Measurements from ENCODE around the gene B9D2. TPM values are rescaled to one million over a fixed set of nuclear protein-coding genes. Genes with fewer than 3 reads are reported as not detected.
"Not testable (repeated sequence)": the region's sequence is repeated elsewhere in the genome, so short reads cannot be mapped to it uniquely, and the experiment has no call there.

B9D2 gene
- total RNA-seq, 1 donor from 2014 or later: 4.6 TPM

GRCh38 chr19:41371541-41371940 is 7.6 kb upstream of the B9D2 start:
- H3K36me3 Mint-ChIP-seq (ENCODE audit: unreplicated experiment): no peaks in the 10 kb centered on the region
- no peak for DNase-seq (ENCODE audit: extremely low spot score, unreplicated experiment)
- no peaks in the 10 kb centered on the region for H3K27me3 Mint-ChIP-seq (ENCODE audit: unreplicated experiment)
- no peak overlapping the region for H3K27ac Mint-ChIP-seq (ENCODE audit: unreplicated experiment)
- TF ChIP-seq CTCF (IDR thresholded peaks at IDR 0.05): no peak
- peaks cover 23% of the 10 kb centered on the region for H3K4me1 Mint-ChIP-seq (ENCODE audit: unreplicated experiment)
- H3K9me3 Mint-ChIP-seq (ENCODE audit: unreplicated experiment): no peaks in the 10 kb centered on the region
- H3K4me3 Mint-ChIP-seq (ENCODE audit: unreplicated experiment): no peak overlapping the region

- not testable (repeated sequence) for DNase-seq (ENCODE audit: extremely low spot score, unreplicated experiment); H3K36me3 Mint-ChIP-seq (ENCODE audit: unreplicated experiment); H3K27ac Mint-ChIP-seq (ENCODE audit: unreplicated experiment); H3K27me3 Mint-ChIP-seq (ENCODE audit: unreplicated experiment); H3K4me3 Mint-ChIP-seq (ENCODE audit: unreplicated experiment); H3K9me3 Mint-ChIP-seq (ENCODE audit: unreplicated experiment)
- H3K4me1 Mint-ChIP-seq (ENCODE audit: unreplicated experiment): peaks cover 23% of the 10 kb centered on the region
These were observed 7.2 kb upstream of the B9D2 start for GRCh38 chr19:41371119-41371518.

- no peak for TF ChIP-seq CTCF (IDR thresholded peaks at IDR 0.05)
- H3K27ac Mint-ChIP-seq (ENCODE audit: unreplicated experiment): no peak overlapping the region
- no peaks in the 10 kb centered on the region for H3K9me3 Mint-ChIP-seq (ENCODE audit: unreplicated experiment)
- peaks cover 22% of the 10 kb centered on the region for H3K4me1 Mint-ChIP-seq (ENCODE audit: unreplicated experiment)
- H3K4me3 Mint-ChIP-seq (ENCODE audit: unreplicated experiment): no peak overlapping the region
- no peaks in the 10 kb centered on the region for H3K36me3 Mint-ChIP-seq (ENCODE audit: unreplicated experiment)
- DNase-seq (ENCODE audit: extremely low spot score, unreplicated experiment): no peak
- H3K27me3 Mint-ChIP-seq (ENCODE audit: unreplicated experiment): no peaks in the 10 kb centered on the region
These were observed 5.8 kb upstream of the B9D2 start for GRCh38 chr19:41369769-41370168.

- Mint-ChIP-seq H3K36me3 (ENCODE audit: unreplicated experiment) (no peaks in the 10 kb centered on the region), H3K9me3 (ENCODE audit: unreplicated experiment) (no peaks in the 10 kb centered on the region), H3K4me1 (ENCODE audit: unreplicated experiment) (peaks cover 26% of the 10 kb centered on the region), H3K4me3 (ENCODE audit: unreplicated experiment) (no peak overlapping the region), H3K27me3 (ENCODE audit: unreplicated experiment) (no peaks in the 10 kb centered on the region), H3K27ac (ENCODE audit: unreplicated experiment) (peak overlapping the region; percentile 73)
- DNase-seq (ENCODE audit: extremely low spot score, unreplicated experiment): no peak
- TF ChIP-seq CTCF (IDR thresholded peaks at IDR 0.05): no peak
These were observed 3.9 kb upstream of the B9D2 start for GRCh38 chr19:41367848-41368301.

GRCh38 chr19:41366089-41366488 is 2.1 kb upstream of the B9D2 start:
- peaks cover 25% of the 10 kb centered on the region for H3K4me1 Mint-ChIP-seq (ENCODE audit: unreplicated experiment)
- no peak for DNase-seq (ENCODE audit: extremely low spot score, unreplicated experiment)
- no peak overlapping the region for H3K27ac Mint-ChIP-seq (ENCODE audit: unreplicated experiment)
- no peaks in the 10 kb centered on the region for H3K36me3 Mint-ChIP-seq (ENCODE audit: unreplicated experiment)
- peak overlapping the region; percentile 27 for H3K4me3 Mint-ChIP-seq (ENCODE audit: unreplicated experiment)
- no peaks in the 10 kb centered on the region for H3K27me3 Mint-ChIP-seq (ENCODE audit: unreplicated experiment)
- no peak for TF ChIP-seq CTCF (IDR thresholded peaks at IDR 0.05)
- no peaks in the 10 kb centered on the region for H3K9me3 Mint-ChIP-seq (ENCODE audit: unreplicated experiment)

Data from osteocyte (in vitro differentiated cells).